GM21717 (cell line): ENCODE data around the gene SLC25A40.

Source experiments
- ATAC-seq: cut with Tn5 transposase; IDR thresholded peaks from one replicate; pipeline ENCODE4 v1.9.1; 2021; ENCODE audit warnings: mild to moderate bottlenecking, moderate library complexity; ENCODE audit not compliant: unreplicated experiment

The SLC25A40 gene

GRCh38 chr7:87785368-87785995 is 90.7 kb downstream of the SLC25A40 start:
- ATAC-seq: no peak

DNA sequence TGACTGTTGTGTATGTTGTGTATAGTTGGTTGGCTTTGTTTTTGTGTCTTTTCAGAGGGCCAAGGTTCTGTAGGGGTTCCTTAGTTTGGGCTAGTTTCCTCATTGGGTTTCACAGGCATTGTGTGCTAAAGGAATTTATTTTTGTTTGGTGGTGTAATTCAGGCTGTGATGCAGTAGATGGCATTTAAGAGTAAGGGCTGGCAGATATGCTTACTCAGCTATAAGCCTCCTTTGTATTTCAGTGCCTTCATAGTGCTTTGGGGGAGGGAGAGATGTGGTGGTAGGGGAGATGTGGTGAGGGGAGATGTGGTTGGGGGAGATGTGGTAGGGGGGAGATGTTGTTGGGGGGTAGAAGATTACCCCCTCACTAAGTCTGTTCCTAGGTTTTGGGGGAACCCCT is 91.7 kb downstream of the SLC25A40 start:
- ATAC-seq: no peak
